Cerebellar nuclear complex (tissue), 1 donor: ENCODE data around the gene TSPAN11.
"Not testable (repeated sequence)": the region's sequence is repeated elsewhere in the genome, so short reads cannot be mapped to it uniquely, and the experiment has no call there.

ENCODE experiments used
- DNase-seq, 2 experiments: peaks; one replicate each; lab custom pipeline; 2025; lab: John Stamatoyannopoulos, UW

The TSPAN11 gene

DNA sequence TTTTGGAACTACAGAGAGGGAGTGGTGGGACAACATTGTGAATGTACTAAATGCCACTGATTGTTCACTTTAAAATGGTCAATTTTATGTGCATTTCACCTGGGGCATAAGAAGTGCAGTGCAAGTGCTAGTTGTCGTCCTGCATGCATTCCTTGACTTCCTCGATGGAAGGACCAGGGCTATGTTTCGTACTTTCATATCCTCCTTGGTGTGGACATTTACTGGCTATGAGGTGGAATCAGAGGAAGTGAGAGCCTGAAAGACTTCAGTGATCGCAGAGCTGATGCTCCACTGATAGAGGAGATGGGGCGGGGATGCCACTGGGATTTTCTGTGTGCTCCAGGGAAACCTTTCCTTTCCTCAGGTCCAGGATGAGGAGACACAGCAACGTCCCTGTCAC is 93.0 kb downstream of the TSPAN11 start:
- no peak for DNase-seq

DNA sequence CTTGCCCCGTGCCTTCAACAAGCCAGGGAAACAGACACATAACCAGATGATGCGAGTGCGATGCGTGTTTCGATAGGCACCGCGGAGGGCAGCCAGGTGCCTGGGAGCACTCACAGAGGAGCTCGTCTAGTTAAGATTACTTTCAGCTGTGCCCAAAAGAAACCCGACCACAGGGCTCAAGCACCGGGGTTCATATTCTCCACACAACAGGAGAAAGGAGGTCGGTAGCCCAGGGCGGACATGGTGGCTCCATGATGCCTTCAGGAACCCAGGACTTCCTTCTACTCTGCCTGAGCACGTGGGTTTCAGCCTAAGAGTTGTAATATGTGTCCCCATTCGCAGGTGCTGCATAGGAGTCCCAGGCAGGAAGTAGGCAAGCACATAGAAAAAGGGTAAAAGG is 93.4 kb downstream of the TSPAN11 start:
- no peak for DNase-seq

DNA sequence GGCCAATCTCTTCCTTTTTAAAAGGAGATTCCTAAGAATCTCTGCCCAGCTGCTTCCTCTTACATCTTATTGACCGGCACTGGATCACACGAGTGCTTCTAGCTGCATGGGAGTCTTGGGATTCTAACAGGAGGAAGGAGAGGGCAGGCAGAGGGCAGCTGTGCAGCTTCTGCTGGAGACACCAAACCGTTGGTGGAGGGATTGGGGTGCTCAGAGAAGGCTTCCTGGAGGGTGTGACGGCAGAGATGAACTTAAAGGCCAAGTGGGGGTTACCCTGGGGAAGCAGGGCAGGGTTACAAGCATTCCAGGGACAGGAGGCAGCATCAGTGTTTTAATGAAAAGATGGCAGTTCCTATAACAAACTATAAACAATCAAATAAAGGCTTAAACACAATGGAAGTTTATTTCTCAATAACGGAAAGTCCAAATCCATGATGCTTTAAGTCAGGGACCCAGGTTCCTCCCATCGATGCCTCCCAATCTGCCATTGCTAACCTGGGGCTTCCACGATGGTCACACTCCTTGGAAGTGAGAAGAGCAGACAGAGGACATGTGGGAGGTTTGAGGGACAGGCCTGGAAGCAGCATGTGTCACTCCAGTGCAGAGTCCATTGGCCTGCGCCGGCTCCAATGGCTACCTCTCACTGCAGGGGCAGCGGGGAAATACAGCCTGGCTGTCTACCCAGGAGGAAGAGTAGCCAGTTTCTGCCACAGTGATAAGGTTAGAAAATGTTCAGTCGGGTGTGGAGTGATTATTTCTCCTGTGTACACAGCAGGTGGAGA is 94.0 kb downstream of the TSPAN11 start:
- no peak for DNase-seq

DNA sequence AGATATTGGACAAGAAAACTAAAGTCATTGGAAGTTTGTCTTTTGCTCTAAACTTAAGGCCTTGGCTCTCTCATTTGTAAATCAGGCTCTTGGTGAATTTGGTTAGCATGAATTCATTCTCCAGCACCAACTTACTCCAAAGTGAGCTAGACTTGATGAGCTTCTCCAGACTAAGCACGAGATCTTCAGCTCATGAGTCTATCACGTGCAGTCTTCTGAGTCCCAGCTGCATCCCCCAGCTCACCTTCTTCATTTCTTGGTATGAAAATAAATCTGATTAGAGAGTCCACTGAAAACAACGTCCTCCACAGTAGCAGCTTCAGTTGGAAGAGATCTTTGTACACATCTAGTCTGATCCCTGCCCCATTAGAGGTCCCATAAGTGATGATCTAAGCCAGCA is 94.6 kb downstream of the TSPAN11 start:
- DNase-seq: no peak

DNA sequence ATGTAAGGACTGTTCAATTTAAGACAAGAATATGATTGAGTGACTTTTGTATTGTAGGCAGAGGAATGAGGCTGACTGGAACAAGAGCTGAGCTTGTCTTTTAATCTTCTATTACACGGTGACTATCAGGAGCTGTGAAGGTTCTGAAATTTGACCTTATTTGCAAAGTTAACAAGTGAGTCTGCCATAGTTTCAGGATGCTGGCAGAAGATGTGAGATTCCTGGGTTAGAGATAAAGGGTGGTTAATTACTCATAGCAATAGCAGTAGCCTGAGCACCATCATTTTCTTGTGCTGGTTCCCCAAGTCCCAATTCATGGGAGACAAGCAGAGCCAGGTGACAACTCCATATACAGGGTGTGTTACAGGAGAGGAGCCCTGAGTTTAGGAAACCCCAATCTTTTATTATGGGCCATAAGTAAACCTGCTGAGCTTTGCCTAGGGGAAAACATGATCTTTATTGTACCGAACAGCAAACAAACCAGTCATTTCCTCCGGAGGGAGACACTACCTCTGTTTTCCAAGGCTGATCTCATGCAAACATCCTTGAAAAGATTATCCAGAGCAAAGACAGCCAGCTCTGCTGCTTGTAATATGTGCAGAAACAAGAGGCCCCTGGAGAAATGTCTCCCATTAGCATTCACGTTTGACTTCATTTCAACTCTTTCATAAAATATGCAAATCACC is 95.4 kb downstream of the TSPAN11 start:
- DNase-seq: no peak

DNA sequence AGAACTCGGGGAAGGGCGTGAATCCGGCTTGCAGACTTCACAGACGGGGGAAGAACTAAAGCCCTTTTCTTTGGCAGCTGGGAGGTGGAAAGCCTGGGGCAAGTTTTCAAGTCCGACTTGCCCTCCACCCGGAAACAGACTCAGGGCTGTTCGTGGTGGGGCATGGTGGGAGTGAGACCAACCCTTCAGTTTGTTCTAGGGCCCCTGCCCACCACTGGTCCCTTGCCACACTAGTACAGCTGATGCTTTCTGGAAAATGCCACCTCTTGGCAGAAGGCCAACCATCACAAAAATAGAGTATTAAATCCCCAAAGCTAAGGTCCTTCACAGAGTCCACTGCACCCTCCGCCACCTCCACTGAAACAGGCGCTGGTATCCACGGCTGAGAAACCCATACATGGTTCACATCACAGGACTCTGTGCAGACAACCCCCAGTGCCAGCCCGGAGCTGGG is 96.8 kb downstream of the TSPAN11 start:
- DNase-seq: no peak

DNA sequence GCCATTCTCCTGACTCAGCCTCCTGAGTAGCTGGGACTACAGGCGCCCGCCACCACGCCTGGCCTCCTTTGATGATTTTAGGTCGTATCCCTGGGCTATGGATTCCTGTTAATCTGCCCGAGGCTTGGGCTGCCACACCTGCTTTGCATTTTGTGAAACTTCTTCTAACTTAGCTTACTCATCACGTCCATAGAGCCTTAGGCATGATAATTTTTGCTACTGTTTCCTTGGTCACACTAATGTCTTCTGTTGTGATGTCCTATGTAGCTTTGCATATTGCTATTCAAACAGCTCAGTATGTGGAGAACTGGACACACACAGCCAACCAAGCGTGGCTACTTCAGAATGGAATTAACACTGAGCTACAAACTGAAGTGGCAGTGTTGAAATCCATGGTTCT is 99.7 kb downstream of the TSPAN11 start:
- no peak for DNase-seq

DNA sequence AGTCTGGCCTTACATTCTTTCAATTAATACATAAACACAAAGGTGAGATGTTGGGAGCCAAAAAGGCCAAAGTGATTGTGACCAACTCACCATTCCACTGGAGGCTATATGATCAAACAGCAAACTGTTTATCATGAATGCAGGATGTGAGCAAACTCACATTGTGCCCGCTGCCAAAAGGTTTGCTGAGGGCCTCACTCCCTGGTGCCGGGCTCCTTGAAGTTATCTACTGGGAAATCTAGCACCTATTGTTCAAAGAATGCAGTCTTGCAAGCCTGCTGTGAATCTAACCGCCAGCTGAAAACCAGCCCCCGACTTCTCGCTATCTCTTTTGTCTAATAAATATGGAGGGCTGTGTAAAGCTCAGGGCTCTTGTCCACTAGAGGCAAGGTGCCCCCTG is 100.5 kb downstream of the TSPAN11 start:
- DNase-seq: not testable (repeated sequence)

DNA sequence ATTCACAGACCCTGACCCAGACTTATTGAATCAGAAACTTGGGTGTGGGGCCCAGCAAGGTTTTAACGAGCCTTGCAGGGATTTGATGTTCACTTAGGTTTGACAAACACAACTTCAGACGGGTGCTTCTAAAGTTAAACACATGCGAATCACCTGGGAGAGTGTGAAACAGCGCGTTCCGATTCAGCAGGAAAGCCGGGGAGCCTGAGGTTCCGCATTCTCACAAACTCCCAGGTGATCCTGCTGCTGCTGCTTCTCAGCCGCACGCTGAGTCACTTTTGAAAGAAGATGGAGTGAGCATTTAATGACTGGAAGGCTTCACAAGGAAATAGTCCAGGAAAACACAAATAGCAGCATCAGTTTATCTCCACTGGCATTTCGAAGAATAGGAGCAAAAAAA is 102.9 kb downstream of the TSPAN11 start:
- no peak for DNase-seq

DNA sequence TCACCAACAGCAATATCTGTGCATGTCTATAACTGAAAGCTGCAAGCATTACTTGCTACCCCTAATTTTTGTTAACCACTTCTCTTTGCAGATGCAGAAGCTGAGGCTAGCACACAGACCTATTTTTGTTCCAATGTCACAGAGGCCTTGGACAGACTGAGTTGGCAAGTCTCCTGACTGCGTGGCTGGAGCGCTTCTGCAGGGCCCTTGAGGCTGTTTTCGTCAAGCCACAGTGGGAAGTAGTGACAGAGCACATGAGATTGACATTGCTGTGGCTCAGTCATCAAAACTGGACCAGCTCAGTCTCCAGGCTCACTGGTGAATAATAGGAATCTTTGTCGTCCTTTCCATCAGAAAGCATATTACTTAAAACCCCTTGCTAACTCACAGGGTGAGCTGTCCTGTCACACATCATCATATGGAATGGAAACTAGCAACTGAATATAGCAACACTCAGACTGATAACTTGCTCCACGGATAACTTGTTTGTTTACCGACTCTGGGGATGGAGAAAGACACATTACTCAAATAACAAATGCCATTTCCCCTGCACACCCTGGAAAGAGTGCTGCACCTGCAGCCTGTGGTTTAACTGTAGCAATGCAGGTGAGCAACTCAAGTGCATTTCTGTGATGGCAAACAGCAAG is 103.5 kb downstream of the TSPAN11 start:
- DNase-seq: no peak

DNA sequence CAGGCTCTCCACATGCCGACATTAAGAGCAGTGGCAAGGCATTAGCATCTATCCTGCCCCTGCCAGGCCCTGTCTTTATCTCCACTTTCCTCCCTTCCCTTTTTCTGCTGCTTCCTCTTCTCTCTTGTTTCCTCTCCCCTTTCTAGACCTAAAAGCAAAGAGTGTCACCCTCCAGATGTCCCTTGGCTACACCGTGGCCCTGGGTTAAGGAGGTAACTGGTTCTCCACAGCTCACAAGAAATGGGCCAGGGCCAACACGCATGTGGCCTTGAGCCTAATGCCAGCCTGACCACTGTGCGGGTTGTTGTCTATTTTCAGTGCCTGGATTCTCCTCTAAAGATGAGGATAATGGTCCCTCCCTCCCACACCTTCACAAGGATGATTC is 105.4 kb downstream of the TSPAN11 start:
- no peak for DNase-seq

DNA sequence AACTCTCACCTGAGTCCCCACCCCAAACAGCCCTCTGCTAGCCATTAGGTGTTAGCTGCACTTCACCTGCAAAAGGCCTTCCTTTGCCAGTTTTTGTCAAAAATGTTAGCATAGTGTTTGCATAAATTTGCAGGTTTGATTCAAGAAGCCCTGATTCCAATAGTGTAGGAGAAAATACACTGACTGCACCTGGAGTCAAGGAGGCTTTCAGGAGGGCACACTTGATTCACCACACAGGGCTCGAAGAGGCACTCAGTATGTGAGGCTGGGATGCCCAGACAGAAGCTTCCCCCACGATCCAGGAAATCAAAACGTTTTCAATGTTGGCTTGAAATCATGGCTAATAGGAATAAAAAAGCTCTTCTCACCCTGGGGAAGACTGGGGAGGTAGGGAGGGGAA is 106.6 kb downstream of the TSPAN11 start:
- no peak for DNase-seq

DNA sequence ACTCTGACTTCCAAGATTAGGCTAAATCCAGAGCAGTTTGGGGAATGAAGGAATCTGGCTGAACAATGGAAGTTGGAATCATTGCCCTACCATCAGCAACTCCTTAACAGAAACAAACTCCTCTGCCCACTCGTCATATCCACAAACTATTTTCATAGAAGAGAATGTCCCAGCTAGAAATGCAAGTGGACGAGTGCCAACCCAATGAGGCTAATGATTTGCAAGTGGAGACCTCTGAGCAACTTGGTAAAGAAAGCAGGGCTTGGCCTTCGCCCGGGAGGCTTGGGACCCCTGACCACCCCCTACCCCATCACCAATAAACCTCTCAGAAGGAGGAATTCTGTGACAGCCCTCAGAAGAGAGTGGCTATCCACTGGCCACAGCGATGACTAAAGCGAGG is 107.1 kb downstream of the TSPAN11 start:
- no peak for DNase-seq

DNA sequence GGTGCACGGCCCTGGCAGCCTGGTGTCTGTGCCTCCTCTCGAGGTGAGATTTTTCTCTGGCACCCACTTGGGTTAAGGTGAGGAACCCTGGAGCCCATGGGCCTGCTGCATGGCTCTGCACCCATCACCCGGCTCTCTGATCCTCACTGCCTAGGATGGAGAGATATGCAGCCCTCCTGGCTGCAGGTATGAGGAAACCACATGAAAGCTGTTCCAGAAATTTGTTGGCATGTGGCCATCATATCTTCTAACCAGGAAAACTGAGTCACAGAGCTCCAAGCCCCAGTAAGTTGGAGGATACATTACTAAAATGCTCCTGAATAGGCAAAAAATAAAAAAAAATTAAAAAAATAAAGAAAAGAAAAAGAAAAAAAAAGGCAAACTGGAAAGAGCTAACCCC is 107.8 kb downstream of the TSPAN11 start:
- no peak for DNase-seq

DNA sequence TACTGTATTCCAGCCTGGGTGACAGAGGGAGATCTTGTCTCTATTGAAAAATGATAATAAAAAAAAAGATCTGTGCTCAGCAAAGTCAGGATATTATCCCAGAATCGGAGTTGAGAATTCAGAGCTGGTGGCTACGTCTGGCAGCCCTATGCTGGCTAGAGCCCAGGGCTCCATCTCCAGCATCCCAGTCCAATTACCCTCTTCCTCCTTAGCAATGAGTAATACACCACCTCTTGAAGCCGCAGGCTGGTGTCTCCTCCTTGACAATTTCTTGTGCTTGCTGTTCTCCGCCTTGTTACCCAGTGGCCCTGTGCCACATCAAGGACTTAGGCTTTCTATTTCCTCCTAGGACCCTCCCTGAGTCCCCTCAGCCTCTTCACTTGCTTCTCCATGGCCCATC is 108.7 kb downstream of the TSPAN11 start:
- DNase-seq: no peak

DNA sequence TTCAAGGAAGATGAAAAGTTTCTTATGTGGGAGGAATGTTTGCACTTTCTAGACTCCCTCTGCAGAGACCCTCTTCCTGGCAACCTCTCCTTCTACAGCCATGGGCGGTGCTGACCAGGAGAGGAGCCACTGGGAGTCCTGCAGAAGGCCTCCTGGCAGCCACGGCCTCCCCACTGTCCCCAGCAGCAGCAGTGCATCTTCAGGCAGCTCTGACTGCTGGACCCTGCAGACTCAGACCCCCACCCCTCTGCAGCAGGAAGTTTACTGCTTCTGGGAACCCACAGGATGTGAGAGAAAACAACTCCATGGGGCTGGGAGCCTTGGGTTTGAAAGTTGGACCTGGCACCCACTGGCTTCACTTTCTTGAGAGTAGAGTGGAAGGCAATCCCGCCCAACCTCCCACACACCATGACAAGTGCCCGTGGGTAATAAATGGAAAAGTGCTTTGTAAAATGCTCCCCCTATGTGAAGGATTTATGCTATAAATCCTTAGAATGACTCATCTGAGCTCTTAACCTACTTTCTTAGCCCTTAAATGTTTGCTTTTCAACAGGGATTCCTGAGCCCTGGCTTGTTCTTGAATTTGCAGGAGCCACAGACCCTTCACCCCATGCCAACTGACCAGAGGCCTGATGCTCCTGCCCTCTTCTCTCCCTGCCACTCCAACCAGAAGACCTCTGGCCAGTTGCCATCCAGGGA is 109.6 kb downstream of the TSPAN11 start:
- no peak for DNase-seq

DNA sequence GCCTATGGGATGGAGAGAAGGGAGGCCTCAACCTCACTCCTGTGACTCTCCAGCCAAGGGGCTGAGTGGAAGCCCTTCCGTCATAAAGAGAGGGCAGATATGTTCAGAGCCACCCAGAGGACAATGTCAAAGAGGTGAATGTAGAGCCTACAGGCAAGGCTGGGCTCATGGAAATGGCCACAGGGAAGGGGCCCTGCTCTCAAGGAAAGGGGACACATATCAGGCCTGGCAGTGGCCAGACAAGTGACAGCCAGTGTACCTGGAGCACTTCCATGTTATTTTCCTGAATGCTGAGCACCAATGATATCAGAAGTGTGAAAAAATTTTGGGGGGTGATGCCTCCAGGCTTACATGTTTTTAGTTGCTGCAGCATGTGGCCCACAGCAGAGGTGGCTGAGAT is 110.5 kb downstream of the TSPAN11 start:
- no peak for DNase-seq

DNA sequence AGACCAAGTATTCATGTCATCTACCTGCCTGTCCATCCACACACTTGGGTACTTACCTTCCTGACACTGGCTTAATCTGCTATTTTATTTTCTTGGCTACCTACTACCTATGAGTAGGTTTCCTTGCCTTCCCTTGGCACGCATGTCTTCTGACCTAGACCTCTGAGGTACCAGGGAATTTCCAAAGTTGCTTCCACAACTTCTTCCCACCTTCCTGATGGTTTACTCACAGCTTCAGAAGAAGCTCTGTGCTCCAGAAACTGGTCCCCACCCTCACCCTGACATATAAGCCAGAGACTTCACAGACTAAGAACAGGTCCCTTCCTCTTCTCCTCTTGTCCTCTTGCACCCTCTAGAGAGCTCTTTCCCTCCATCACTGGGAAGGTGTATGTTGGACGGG is 111.4 kb downstream of the TSPAN11 start:
- DNase-seq: no peak

DNA sequence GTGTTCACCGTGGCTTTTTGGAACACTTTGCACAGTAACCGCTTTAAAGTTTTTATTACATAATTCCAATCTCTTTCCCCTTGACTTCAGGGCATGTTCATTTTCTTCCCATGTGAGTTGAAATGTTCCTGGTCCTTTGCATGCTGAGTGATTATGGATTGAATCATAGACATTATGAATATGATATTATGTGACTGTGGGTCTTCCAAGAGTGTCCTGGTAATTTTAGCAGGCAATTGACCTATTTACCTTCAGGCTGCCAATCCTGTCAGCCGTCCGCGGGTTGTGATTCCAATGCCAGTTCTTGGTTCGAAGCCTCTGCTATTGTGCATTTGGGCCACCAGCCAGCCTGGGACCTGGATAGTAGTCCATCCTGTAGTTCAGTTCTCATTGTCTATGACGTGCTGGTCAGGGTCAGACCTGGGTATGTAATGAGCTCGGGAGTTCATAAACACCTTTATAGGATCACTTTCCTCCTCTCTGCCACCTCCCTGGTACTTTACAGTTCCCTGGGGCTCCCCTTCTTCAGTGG is 114.6 kb downstream of the TSPAN11 start:
- DNase-seq: no peak
